Neuronal stem cell (in vitro differentiated cells): ENCODE results near the gene CPEB3.
"Not testable (repeated sequence)": the region's sequence is repeated elsewhere in the genome, so short reads cannot be mapped to it uniquely, and the experiment has no call there.

Experiments used
- DNase-seq: peaks from one replicate; pipeline ENCODE4 v3.0.0-alpha.2; 2013; ENCODE audit warnings: low spot score
- H2AFZ ChIP-seq: one replicate; pipeline ENCODE4 v1.6.1; 2013; ENCODE audit warnings: mild to moderate bottlenecking, low read length, inconsistent platforms
- H2AK5ac ChIP-seq: 2 replicates; pipeline ENCODE4 v1.6.1; 2013; ENCODE audit warnings: low read depth, mild to moderate bottlenecking, inconsistent platforms, low read length, moderate library complexity, mixed read lengths
- H2BK120ac ChIP-seq: 2 replicates; pipeline ENCODE4 v1.6.1; 2013; ENCODE audit warnings: low read depth, mild to moderate bottlenecking, inconsistent platforms, low read length, moderate library complexity, mixed read lengths
- H2BK12ac ChIP-seq: one replicate; pipeline ENCODE4 v1.6.1; 2013; ENCODE audit warnings: low read length, inconsistent platforms
- H2BK15ac ChIP-seq: 2 replicates; pipeline ENCODE4 v1.6.1; 2013; ENCODE audit warnings: mild to moderate bottlenecking, low read length, inconsistent platforms, mixed read lengths
- H2BK5ac ChIP-seq: one replicate; pipeline ENCODE4 v1.6.1; 2013; ENCODE audit warnings: inconsistent platforms, mild to moderate bottlenecking, low read length, moderate library complexity
- H3K14ac ChIP-seq: one replicate; pipeline ENCODE4 v1.6.1; 2013; ENCODE audit warnings: low read length, inconsistent platforms
- H3K18ac ChIP-seq: 2 replicates; pipeline ENCODE4 v1.6.1; 2013; ENCODE audit warnings: low read length, inconsistent platforms
- H3K23ac ChIP-seq: 2 replicates; pipeline ENCODE4 v1.6.1; 2013; ENCODE audit warnings: low read depth, mild to moderate bottlenecking, mixed read lengths, low read length, inconsistent platforms; ENCODE audit not compliant: poor library complexity
- H3K27ac ChIP-seq: replicated peaks from 3 replicates; pipeline ENCODE4 v1.5.1; 2013; ENCODE audit warnings: low read length, inconsistent platforms
- H3K27me3 ChIP-seq, 3 experiments: 2 replicates each; pipeline ENCODE4 v1.6.1; 2013; ENCODE audit warnings: low read length in 3 of 3, mild to moderate bottlenecking in 2 of 3, inconsistent platforms in 1 of 3, low read depth in 1 of 3, mixed read lengths in 1 of 3, moderate library complexity in 1 of 3; ENCODE audit not compliant: control insufficient read depth in 3 of 3, insufficient read depth in 3 of 3
- H3K36me3 ChIP-seq, 2 donors: replicated peaks in 1 of 2; 2 replicates each; pipeline ENCODE4 v1.6.1; 2013; ENCODE audit warnings: low read length in 2 of 2; ENCODE audit not compliant: control insufficient read depth in 2 of 2, insufficient read depth in 2 of 2
- H3K4ac ChIP-seq: 2 replicates; pipeline ENCODE4 v1.6.1; 2013; ENCODE audit warnings: inconsistent platforms, mild to moderate bottlenecking, low read length, moderate library complexity
- H3K4me1 ChIP-seq, 2 donors: 1 replicate in 1 of 2; 2 replicates in 1 of 2; pipeline ENCODE4 v1.6.1; 2013; ENCODE audit warnings: low read length in 2 of 2, low read depth in 1 of 2; ENCODE audit not compliant: control insufficient read depth in 2 of 2, insufficient read depth in 1 of 2
- H3K4me2 ChIP-seq: one replicate; pipeline ENCODE4 v1.6.1; 2013; ENCODE audit warnings: mild to moderate bottlenecking, low read length, inconsistent platforms; ENCODE audit not compliant: insufficient read depth, poor library complexity, severe bottlenecking
- H3K4me3 ChIP-seq, 2 donors: 2 replicates each; pipeline ENCODE4 v1.5.1; 2013; ENCODE audit warnings: low read length in 2 of 2, mild to moderate bottlenecking in 2 of 2, inconsistent platforms in 1 of 2, moderate library complexity in 1 of 2
- H3K79me1 ChIP-seq: one replicate; pipeline ENCODE4 v1.6.1; 2013; ENCODE audit warnings: low read depth, mild to moderate bottlenecking, inconsistent platforms, low read length, moderate library complexity
- H3K9ac ChIP-seq: one replicate; pipeline ENCODE4 v1.6.1; 2013; ENCODE audit warnings: mild to moderate bottlenecking, low read depth, low read length, inconsistent platforms; ENCODE audit not compliant: poor library complexity
- H3K9me3 ChIP-seq, 2 donors: replicated peaks in 1 of 2; 2 replicates each; pipeline versions ENCODE3 to v1.6.1; 2013; ENCODE audit warnings: low read length in 2 of 2, mild to moderate bottlenecking in 2 of 2, inconsistent platforms in 1 of 2, low read depth in 1 of 2, mixed read lengths in 1 of 2, moderate library complexity in 1 of 2; ENCODE audit not compliant: control insufficient read depth in 2 of 2, insufficient read depth in 1 of 2
- H4K8ac ChIP-seq: one replicate; pipeline ENCODE4 v1.6.1; 2013; ENCODE audit warnings: low read depth, mild to moderate bottlenecking, inconsistent platforms, low read length, moderate library complexity
- H4K91ac ChIP-seq: one replicate; pipeline ENCODE4 v1.6.1; 2013; ENCODE audit warnings: low read length, low read depth, mild to moderate bottlenecking, inconsistent platforms; ENCODE audit not compliant: poor library complexity
- WGBS, 2 donors: extraction: QIAGEN DNeasy Blood & Tissue Kit; methylation state at CpG; one replicate each; pipeline ENCODE4 v1.1.7; 2013; ENCODE audit warnings: missing lambda C conversion rate in 2 of 2, mixed read lengths in 1 of 2; ENCODE audit not compliant: insufficient read length in 2 of 2, insufficient replicate concordance in 1 of 2; ENCODE audit errors: extremely low coverage in 2 of 2; 5-methylcytosine and 5-hydroxymethylcytosine counted together

The CPEB3 gene

GRCh38 chr10:92142512-92142911 is 148.4 kb downstream of the CPEB3 start:
- Histone ChIP-seq H2AFZ (no peak overlapping the region), H3K9me3 (no peaks in the 10 kb centered on the region), H3K27me3 (no peaks in the 10 kb centered on the region), H3K79me1 (no peaks in the 10 kb centered on the region), H2AK5ac (no peak overlapping the region), H3K4me3 (no peak overlapping the region), H3K14ac (no peak overlapping the region), H3K4ac (no peak overlapping the region), H3K4me1 (no peaks in the 10 kb centered on the region), H3K36me3 (no peaks in the 10 kb centered on the region), H2BK120ac (no peak overlapping the region), H4K91ac (no peak overlapping the region), H3K18ac (no peak overlapping the region), H2BK15ac (no peak overlapping the region), H3K9ac (no peak overlapping the region), H3K23ac (no peak overlapping the region), H2BK12ac (no peak overlapping the region), H3K27ac (no peak overlapping the region), H4K8ac (no peak overlapping the region), H3K4me2 (no peak overlapping the region), H2BK5ac (no peak overlapping the region)
- WGBS, 2 donors = no CpG with 5 or more reads among the region's 1 CpG
- DNase-seq = no peak

DNA sequence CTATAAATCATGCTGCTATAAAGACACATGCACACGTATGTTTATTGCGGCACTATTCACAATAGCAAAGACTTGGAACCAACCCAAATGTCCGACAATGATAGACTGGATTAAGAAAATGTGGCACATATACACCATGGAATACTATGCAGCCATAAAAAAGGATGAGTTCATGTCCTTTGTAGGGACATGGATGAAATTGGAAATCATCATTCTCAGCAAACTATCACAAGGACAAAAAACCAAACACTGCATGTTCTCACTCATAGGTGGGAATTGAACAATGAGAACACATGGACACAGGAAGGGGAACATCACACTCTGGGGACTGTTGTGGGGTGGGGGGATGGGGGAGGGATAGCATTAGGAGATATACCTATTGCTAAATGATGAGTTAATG is 149.7 kb downstream of the CPEB3 start:
- H3K27me3 ChIP-seq, H3K4ac ChIP-seq, H3K36me3 ChIP-seq, H3K23ac ChIP-seq, H3K4me3 ChIP-seq, H3K79me1 ChIP-seq, H2BK12ac ChIP-seq, H3K9me3 ChIP-seq, H2BK15ac ChIP-seq, H2AK5ac ChIP-seq, H4K8ac ChIP-seq, DNase-seq, H2BK5ac ChIP-seq, H4K91ac ChIP-seq, H2AFZ ChIP-seq, H3K4me2 ChIP-seq, H3K4me1 ChIP-seq, H3K18ac ChIP-seq, H3K14ac ChIP-seq, H3K27ac ChIP-seq, H2BK120ac ChIP-seq, H3K9ac ChIP-seq: not testable (repeated sequence)
- WGBS, 2 donors = no CpG with 5 or more reads among the region's 3 CpGs

- not testable (repeated sequence) for H2BK5ac ChIP-seq, H3K4me3 ChIP-seq, H3K4me2 ChIP-seq, H3K79me1 ChIP-seq, H3K9ac ChIP-seq, H4K8ac ChIP-seq, H3K27ac ChIP-seq, H2AK5ac ChIP-seq, H3K36me3 ChIP-seq, DNase-seq, H3K4me1 ChIP-seq, H4K91ac ChIP-seq, H3K27me3 ChIP-seq, H3K23ac ChIP-seq, H3K14ac ChIP-seq, H3K9me3 ChIP-seq, H3K4ac ChIP-seq, H2BK15ac ChIP-seq, H2AFZ ChIP-seq, H2BK12ac ChIP-seq, H2BK120ac ChIP-seq, H3K18ac ChIP-seq
- no CpG with 5 or more reads among the region's 1 CpG for WGBS, 2 donors
These were observed 156.8 kb downstream of the CPEB3 start for GRCh38 chr10:92134049-92134448.

DNA sequence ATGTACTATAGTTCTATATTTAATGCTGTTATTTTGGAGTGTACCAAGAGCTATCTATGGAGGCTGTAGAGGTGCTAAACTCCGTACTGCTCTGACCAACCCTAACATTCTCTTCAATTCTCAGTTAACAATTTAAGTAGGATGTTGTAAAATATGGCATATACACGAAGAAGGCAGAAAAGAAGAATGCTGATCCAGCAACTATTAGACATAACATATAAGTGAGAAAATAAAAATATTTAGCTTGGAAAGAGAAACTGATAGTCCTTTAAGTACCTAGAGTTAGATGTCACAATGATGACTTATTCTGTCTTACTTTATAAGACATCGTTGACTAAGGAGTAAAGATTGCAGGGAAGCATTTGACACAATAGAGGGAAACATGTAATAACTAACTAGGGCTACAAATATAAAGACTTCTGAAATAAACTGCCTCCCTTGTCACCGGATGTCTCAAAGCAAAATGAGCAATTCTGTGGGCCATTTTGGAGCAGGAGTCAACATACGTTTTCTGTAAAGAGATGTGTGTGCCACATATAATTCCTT is 159.5 kb downstream of the CPEB3 start:
- H3K4me3 ChIP-seq = no peak overlapping the region
- H2BK5ac ChIP-seq = no peak overlapping the region
- no peak overlapping the region for H3K27ac ChIP-seq
- no peaks in the 10 kb centered on the region for H3K9me3 ChIP-seq
- H3K9ac ChIP-seq = no peak overlapping the region
- no peak overlapping the region for H3K14ac ChIP-seq
- no CpG with 5 or more reads among the region's 5 CpGs for WGBS, 2 donors
- no peaks in the 10 kb centered on the region for H3K79me1 ChIP-seq
- H4K91ac ChIP-seq = no peak overlapping the region
- no peak overlapping the region for H3K4me2 ChIP-seq
- no peak overlapping the region for H4K8ac ChIP-seq
- H2BK120ac ChIP-seq = no peak overlapping the region
- H2BK15ac ChIP-seq = no peak overlapping the region
- no peak overlapping the region for H3K4ac ChIP-seq
- no peak overlapping the region for H2AFZ ChIP-seq
- no peaks in the 10 kb centered on the region for H3K4me1 ChIP-seq
- no peaks in the 10 kb centered on the region for H3K27me3 ChIP-seq
- no peak overlapping the region for H3K18ac ChIP-seq
- no peak overlapping the region for H3K23ac ChIP-seq
- no peak overlapping the region for H2BK12ac ChIP-seq
- H2AK5ac ChIP-seq = no peak overlapping the region
- no peak for DNase-seq
- H3K36me3 ChIP-seq = no peaks in the 10 kb centered on the region
